Muscle of arm (tissue), 12 donors: Measurements from ENCODE around the gene CGNL1. TPM values are rescaled to one million over a fixed set of nuclear protein-coding genes. Genes with fewer than 3 reads are reported as not detected.

Experiments used
- DNase-seq: peaks from one replicate; pipeline ENCODE4 v3.0.0-alpha.2; 2013
- polyA plus RNA-seq, 12 donors: library from polyadenylated mRNA; unstranded; fragments of 120-200 nt; gene quantifications; one replicate each; pipeline ENCODE4 v1.2.1, GENCODE V29; 2013; ENCODE audit not compliant: insufficient read length in 12 of 12

The CGNL1 gene
- polyA plus RNA-seq, 12 donors: 7.2 to 20.3 (median 8.8) TPM; not detected in 1

DNA sequence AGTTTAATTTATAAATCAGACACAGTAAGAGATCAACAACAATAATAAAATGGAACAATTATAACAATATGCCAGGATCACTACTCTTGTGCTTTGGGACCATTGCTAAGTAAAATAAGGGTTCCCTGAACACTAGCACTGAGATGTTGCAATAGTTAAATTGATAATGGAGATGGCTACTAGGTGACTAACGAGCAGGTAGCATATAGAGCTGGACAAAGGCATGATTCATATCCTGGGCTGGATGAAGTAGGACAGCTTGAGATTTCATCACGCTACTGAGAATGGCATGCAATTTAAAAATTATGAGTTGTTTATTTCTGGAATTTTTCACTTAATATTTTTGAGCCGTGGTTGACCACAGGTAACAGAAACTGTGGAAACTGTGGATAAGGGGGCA is 194.7 kb downstream of the CGNL1 start:
- no peak for DNase-seq

DNA sequence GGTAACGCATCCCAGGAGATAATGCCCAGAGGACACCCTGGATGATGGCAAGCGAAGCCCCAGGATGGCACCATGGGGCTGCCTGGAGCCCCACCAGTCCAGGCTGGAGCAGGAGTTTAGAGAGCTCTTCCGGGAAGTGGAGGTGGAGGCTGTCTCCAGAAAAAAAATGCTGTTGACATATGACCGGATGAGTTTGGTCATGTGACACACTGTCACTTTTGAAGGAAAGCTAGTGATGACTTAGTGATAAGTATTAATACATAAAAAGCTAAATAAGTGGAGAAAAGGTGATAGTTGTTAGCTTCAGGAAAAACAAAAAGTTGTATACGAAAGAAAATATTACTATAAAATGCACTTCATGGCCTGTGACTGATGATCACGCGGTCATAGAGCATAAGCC is 195.4 kb downstream of the CGNL1 start:
- DNase-seq: no peak

DNA sequence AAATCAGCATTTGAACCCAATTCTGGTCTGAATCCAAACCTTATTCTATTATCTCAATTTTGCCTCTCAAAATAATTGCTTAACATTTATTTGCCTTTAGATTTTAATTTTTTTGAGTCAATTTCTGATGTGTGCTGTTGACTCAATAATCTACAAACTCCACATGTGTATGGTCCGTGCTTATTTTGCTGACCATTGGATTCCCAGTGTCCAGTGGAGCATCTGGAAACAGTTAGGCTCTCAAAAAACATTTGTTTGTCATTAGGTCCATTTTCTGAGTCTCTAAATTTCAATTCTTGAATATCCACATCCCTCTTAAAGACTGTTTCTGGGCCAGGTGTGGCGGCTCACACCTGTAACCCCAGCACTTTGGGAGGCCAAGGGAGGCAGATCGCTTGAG is 196.2 kb downstream of the CGNL1 start:
- no peak for DNase-seq

DNA sequence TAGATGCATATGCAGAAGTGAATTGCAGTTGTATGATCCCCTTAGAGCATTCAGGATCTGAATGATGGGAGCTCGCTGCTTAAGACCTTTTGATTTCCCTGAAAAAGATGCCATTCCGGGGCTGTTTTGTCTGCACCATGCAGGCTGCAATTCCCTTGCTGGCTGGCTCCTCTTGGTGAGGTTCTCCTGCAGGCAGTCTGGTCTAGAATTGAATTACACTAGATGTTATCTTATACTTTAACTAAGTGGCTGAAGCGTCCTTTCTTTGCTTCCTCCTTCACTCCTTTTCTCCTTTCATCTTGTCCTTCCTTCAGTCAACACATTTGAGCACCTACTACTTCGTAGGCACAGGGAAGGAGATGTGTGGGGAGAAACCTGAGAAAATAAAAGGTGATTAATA is 196.8 kb downstream of the CGNL1 start:
- no peak for DNase-seq

DNA sequence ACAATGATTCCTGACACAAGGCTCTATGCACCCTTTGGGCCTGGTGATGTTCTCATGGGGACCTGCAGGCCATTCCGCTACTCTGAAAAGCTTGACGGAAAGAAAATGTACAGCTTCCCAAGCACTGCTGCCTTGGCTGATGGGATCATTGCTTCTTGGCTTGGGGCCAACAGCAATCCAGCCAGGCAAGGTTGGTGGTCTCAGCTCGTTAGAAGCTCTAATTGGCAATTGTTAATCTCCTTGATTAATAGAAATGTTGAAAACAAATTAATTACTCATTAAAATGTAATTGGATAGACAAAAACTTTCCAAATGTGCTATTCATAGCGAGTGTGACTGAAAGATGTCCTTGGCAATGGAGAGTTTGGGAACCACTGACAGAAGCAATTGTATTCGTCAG is 199.1 kb downstream of the CGNL1 start:
- DNase-seq: no peak

DNA sequence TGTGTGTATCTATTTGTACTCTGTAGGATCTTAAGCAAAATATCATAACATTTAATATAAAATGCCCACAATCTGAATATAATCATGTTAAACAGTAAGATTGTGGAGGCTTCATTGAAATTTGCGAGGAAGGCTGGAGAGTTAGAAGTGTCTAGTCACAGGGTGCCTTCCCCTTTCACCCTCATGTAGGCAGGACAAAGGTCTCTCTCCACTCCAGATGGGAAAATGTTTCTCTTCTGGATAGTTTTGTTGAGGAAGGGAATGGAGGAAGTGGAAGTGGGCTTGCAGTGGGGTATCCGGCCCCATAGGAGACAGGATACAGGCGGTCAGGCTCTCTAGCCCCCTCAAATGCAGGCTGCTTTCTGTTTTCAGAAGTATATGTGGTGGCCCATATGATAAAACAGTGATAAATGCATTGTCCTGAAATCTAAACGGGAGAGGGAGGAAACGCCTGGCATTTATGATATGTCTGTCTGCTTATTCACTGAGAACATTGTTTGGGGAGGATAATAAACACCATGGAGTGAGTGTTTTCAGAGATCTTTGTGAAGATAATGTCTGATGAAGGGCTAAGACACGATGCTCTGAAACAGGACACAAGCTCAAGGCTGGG is 202.1 kb downstream of the CGNL1 start:
- DNase-seq: no peak

DNA sequence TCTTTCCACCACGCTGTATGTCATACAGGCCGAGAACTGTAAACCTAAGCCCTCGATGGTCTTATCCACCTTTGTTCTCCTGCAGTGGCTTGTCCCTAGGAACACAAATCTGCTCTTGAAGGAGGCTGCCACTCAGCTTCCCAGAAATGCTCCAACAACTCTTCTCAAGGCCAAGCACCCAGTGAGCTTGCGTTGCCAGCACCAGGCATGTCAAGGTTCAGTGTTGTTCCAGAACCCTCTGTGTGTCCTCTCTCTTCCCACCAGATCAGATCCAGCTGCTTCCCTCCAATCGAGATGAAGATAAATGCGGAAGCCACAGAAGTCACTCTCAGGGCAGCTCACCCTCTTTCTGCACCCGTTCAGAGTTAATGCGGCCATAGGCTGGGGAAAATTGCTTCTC is 204.1 kb downstream of the CGNL1 start:
- no peak for DNase-seq

DNA sequence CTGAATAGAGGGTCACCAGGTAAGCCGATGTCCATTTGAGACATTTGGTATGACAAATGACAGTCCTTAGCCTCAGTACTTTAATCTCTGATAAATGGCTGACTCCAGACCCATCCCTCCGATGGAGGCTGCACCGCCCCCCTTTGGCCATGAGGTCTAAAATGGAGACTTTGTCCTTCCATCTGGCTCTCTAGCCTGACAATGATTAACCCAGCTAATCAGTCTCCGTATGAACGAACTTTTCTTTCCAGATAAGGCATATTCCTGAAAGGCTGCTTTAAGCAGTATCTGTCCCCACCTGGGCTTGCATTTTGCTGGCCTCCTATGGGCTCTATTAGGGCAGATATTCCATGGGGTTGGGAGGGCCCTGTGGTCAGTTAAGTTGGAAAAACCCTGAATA is 204.6 kb downstream of the CGNL1 start:
- no peak for DNase-seq

DNA sequence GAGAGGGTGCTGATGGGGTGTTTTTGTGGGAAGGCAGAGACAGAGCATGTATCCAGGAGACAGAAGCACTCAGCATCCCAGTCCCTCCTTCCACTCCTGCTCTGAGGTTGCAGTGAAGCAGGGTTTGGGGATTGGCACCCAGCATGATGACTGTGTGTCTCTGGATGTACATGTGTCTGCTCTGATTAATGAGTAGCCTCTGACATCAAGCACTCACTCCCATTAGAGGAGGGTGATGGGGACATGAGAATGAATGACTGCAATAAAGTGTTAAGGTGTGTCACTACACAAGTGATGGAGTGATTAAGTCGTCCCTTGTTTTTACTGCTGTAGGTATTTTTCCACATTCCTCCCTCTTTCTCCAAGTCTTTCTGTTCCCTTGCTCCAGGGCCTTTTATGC is 205.8 kb downstream of the CGNL1 start:
- DNase-seq: no peak

DNA sequence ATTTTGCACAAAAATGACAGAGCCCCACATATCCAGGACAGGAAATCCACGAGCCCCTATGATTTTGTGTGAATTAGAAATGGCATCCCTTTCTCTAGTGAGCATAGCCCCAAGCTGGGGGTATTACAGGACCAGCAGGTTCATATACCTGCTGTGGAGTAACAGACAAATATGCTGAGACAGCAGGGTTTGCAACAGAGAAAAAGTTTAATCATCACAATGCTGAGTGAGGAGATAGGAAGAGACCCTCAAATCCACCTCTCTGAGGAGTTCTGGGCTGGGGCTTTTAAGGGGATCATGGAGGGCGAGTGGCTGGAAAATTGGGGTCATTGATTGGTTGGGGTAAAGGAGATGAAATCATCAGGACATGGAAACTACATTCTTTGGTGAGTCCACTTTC is 207.0 kb downstream of the CGNL1 start:
- DNase-seq: no peak

DNA sequence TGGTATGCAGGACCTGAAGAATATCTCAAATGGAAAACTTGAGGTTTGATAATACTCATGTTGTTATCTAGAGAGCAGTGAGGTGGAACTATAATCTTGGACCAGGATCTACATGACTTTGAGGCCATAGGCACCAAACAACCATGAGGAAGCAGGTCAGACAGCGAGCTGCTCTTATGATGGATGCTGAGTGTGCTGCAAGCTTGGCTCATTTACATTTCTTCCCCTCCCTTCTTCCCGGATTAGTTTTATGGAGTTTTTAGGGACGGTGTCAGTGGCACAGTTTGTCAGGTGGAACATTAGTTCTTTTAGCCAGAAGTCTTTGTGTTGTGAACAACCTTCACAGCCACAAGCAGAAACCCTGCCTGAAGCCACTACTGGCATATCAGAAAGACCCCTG is 207.4 kb downstream of the CGNL1 start:
- no peak for DNase-seq

DNA sequence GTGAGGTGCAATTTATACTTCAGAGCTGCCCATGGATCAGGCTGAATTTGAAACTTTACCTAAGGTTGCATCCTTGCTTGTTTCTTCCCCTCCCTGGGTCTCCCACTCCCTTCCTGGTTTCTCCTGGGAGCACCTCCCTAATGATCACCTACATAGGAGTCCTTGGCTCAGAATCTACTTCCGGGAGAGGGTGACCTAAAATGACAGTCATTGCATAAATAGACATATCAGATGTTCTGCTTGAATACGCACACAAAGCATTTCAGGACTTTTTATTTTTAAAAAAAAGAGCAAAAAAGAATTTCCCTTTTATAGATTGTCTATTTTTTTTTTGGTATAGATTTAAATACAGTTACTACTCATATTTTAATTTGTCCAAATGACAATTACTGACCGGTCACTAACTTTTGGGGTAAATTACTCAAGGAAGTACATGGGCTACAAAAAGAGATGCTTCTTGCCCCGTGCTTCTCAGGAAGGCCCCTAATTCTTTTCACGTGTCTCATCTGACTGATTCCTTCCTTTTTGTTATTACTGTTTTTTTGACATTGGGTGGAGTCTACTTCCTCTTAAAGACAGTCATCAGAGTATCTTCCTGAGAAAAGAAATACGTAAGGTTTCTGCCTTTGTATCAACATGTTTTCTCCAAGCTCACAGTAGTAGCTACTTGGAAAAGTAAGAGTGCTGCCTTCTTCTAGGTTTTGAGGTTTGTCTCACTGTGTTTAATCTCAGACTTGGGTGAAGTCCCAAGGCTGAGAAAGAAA is 210.5 kb downstream of the CGNL1 start:
- DNase-seq: no peak

DNA sequence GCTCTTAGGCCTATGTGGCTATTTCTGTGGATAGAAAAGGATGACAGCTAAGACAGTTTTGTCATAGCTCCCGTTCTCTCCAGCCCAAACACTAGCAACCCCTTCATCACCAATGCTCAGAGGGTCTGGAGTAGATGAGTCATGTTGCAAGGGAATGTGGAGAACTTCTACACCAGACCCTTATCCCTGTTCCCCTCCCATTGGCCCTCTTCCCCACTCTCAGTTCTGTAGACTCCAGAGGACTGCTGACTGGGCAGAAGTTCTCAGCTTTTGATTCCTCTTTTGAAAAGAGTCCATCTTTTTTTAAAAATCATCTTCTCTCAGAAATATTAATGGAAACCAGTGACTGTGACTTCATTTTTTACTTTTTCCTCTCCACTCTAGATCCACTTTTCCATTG is 213.0 kb downstream of the CGNL1 start:
- peak; percentile 47 for DNase-seq

DNA sequence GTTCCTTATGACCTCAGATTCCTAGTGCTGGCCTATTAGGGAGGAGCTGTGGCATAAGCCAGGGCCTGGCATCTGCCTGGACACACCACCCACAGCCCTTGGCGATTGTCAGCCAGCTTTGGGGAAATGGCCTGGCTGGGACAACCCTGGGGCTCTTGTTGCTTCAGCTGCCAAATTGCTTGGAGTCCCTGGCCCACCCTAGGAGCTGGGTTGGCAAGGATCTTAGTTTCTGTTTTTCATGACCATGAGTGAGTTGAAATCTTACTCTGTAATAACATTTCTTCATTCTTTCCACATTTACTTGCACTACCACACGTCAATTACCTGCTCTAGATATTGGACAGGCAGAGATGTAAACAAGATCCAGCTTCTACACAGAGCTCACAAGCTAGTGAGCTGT is 213.4 kb downstream of the CGNL1 start:
- peak; percentile 38 for DNase-seq

DNA sequence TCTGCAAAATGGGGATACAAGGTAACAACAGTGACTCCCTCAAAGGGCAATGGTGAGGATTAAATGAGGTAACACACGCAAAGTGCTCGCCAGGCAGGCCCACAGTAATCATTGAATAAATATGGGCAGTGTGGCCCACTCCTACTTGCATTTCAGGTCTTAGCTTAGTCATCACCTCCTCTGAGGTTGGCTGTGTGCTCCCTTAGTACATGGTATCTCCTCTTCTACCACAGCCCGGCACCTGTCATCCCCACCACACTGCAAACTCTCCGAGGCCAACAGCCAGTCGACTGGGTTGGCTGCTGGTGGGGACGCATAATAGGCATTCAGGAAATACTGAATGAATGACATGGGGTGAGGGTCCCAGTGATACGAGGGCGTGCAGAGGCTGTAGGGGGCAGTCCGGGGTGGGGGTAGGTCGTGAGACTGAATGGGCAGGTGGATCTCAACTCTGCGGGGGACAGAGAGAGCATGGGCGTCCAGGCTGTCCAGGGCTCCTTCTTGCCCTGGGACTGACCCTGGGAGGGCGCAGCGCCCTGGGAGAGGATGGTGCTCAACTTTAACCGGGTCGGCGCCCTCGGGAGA is 215.0 kb downstream of the CGNL1 start:
- DNase-seq: no peak

DNA sequence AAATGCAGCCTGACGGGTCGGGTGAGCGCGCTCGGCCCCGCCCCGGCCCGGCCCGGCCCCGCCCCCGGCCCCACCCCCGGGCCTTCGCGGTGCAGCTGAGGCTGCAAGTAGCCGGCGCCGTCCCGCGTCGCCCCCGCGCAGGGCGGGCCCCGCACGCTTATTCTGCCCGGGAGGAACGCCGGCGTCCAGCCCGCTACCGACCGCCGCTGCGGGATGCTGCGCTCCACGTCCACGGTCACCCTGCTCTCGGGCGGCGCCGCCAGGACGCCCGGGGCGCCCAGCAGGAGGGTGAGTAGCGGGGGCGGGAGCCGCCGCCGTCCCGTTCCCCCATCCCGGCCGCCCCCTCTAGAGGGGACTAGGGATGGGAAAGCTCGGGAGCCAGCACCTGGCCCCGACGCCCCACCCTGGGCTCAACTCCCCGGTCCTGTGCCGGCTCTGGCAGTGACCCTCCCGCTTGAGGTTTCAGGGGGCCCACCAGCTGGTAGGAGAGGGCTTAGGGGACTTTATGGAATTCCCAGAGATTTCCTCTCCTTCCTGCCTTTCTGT is 215.6 kb downstream of the CGNL1 start, which contains the start of gene MYZAP:
Gene MYZAP, plus strand, starts transcription at position 83 of the 546 bp plus-strand sequence. Its CDS starts 131 bp downstream, at position 214.
- no peak for DNase-seq

DNA sequence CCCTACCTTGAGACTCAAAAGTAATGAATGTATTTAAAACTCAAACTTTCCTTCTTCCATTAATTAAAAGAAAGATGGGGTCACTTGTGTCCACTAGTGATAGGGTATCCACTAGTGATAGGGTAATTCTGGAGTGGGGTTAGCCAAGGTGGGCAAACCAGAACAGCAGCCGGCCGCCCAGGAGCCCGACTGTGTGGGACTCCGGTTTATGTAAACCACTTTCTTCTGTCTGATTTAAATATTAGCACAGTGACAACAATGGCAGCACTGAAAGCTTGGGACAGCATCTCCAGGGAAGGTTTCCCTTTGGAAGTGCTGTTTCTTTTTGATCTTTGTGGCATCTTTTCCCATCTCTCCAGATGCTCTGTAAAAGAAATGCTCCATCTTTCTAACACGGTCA is 216.1 kb downstream of the CGNL1 start:
- no peak for DNase-seq

DNA sequence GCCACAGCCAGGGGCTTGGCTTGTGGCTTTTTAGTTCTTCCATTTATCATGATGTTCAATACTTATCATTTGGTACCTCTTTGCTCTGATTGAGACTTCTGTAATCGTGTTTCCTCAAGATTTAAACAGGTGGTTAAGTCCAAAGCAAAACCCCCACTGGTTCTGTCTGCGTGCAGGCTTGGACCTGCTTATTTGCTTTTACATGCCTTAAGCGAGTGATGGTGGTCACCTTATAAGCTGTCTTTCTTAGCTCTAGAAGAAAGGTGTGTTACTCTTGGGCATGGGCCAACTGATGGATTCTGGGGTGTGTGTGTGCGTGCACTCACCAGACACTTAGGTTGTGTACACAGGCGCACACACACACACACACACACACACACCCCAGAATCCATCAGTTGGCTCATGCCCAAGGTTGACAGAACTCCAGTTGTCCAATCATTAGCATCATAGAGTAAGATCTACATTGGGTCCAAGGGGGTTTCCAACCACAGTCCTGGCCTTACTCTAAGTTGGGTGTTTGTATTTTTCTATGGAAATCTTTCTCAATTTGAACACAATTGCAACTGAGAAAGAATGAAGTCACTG is 216.6 kb downstream of the CGNL1 start:
- DNase-seq: no peak

DNA sequence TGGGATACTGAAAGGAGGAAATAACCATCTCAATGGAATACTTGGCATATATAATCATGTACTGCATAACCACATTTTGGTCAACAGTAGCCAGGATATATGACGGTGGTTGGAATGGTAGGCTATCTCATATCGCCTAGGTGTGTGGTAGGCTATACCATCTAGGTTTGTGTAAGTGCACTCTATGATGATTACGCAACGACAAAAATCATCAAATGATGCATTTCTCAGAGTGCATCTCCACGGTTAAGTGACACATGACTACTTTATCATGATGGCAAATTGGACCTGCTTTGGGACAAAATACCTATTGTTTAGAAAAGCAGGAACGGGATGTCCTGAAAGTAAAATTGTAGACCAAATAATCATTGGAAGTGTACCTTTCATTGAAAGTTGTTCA is 218.2 kb downstream of the CGNL1 start:
- DNase-seq: no peak

DNA sequence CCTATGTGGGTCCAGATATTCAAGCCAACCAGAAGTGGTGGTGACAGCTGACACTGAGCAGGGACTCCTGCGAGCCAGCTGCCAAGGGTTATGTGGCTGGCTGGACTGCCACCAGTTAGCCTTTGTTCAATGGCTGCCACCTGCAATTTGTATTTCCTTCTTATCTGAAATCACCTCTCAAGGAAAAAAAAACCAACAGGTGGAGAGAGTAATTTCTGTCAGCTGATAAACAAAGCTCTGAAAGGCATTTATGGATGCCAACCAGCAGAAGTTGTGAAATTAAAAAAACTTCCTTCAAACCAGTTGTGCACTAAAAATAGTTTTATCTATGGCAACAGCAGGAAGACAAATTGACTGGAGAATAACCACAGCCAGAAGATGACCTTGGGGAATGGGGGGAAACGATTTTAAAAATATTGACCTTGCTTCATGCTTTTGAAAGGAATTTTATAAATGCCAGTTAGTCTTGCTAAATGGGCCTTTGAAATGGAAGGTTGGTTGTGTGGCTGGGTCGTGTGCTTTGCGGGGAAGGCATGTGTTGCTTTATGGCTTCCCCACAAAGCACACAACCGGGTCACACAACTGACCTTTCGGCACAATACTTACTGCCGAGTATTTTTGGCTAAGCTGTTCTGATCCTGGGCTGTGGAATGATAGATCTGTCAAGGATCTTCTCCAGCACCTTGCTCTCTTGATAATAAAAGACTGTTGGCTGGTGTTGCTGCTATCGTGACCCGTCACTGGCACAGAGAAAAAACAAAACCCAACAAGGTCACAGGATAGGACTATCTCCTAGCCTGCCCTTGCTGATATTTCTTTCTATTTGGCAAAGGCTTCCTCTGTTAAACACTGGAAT is 218.9 kb downstream of the CGNL1 start:
- no peak for DNase-seq

DNA sequence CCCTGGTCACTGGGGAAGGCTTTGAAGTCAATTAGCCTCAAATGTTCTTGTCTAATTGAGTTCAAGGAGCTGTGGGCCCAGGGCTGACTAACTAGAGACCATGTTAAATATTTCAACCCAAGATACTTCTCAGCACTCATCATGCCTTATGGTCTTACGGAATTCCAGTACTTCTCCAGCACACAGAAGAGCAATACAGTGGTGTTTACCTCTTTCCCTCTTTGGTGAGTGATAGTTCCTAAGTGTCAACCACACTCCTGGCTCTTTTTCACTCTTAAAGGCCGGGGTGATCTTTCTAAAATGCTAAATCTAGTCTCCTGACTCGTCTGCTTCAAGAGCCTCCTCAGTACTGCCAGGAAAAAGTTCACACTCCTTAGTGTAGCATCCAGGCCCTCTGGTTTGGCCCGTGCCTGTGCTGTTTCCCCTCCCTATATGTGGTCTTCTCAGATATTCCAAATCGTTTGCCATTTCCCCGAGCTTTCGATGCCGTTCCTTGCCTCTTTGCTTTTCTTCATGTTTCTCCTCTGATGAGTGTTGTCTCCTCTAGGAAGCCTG is 220.1 kb downstream of the CGNL1 start:
- no peak for DNase-seq
